HPDE6-E6E7 (cell line): Measurements from ENCODE around the gene P2RX2.

Experiments used
- DNase-seq: peaks from one replicate; pipeline ENCODE4 v3.0.0; 2011; ENCODE audit warnings: missing footprints; ENCODE audit errors: extremely low spot score

The P2RX2 gene

GRCh38 chr12:132662901-132663755 lies 44.6 kb downstream of the P2RX2 start:
- DNase-seq = no peak

- no peak for DNase-seq
Measured at GRCh38 chr12:132664206-132665148, 45.9 kb downstream of the P2RX2 start.

GRCh38 chr12:132665149-132665491 lies 46.5 kb downstream of the P2RX2 start:
- DNase-seq = no peak

GRCh38 chr12:132665794-132666193 lies 47.2 kb downstream of the P2RX2 start:
- no peak for DNase-seq

- DNase-seq = no peak
Measured at GRCh38 chr12:132668191-132669088, 49.9 kb downstream of the P2RX2 start.

- DNase-seq = no peak
Measured at GRCh38 chr12:132669166-132669879, 50.7 kb downstream of the P2RX2 start.
